CD14-positive monocyte (primary cell): ENCODE measurements around the gene XPR1. TPM values are rescaled to one million over a fixed set of nuclear protein-coding genes. Genes with fewer than 3 reads are reported as not detected.

ENCODE experiments used
- DNase-seq, 3 donors: peaks; one replicate each; pipeline ENCODE4 v3.0.0-alpha.2; 2011 to 2022
- H2AFZ ChIP-seq: 2 replicates; pipeline ENCODE4 v1.6.0; 2012; ENCODE audit warnings: mild to moderate bottlenecking, low read depth, low read length, inconsistent platforms; ENCODE audit not compliant: insufficient read depth, poor library complexity, severe bottlenecking
- H3K27ac ChIP-seq, 2 donors: 1 replicate in 1 of 2; 2 replicates in 1 of 2; pipeline ENCODE4 v1.5.1; 2012 to 2013; ENCODE audit warnings: low read length in 2 of 2, control low read depth in 1 of 2, inconsistent platforms in 1 of 2, low read depth in 1 of 2, mild to moderate bottlenecking in 1 of 2
- H3K27me3 ChIP-seq, 2 donors: one replicate each; pipeline versions ENCODE4 v1.6.0 to v1.6.1; 2011 to 2013; ENCODE audit warnings: low read length in 2 of 2; ENCODE audit not compliant: control insufficient read depth in 2 of 2, insufficient read depth in 2 of 2
- H3K36me3 ChIP-seq, 2 donors: replicated peaks in 1 of 2; 1 replicate in 1 of 2; 2 replicates in 1 of 2; pipeline versions ENCODE4 v1.5.1 to v1.6.1; 2012 to 2013; ENCODE audit warnings: low read length in 2 of 2, control low read depth in 1 of 2, inconsistent platforms in 1 of 2, mild to moderate bottlenecking in 1 of 2; ENCODE audit not compliant: insufficient read depth in 2 of 2, control insufficient read depth in 1 of 2
- H3K4me1 ChIP-seq, 2 donors: 1 replicate in 1 of 2; 2 replicates in 1 of 2; pipeline versions ENCODE4 v1.5.1 to v1.6.1; 2012 to 2013; ENCODE audit warnings: low read length in 2 of 2, control low read depth in 1 of 2, inconsistent platforms in 1 of 2, mild to moderate bottlenecking in 1 of 2, moderate library complexity in 1 of 2; ENCODE audit not compliant: insufficient read depth in 2 of 2, control insufficient read depth in 1 of 2
- H3K4me2 ChIP-seq: replicated peaks from 2 replicates; pipeline ENCODE3; 2012; ENCODE audit warnings: low read length, moderate library complexity, mild to moderate bottlenecking; ENCODE audit not compliant: poor library complexity, severe bottlenecking; ENCODE audit errors: extremely low read depth
- H3K4me3 ChIP-seq, 3 experiments: fragments of 200-600 bp in 1 of 3; sonication (generic) in 1 of 3; replicated peaks in 1 of 3; 1 replicate in 2 of 3; 2 replicates in 1 of 3; pipeline ENCODE4 v1.5.1; 2011 to 2013; ENCODE audit warnings: low read length in 3 of 3, mild to moderate bottlenecking in 3 of 3, control low read depth in 2 of 3, low read depth in 2 of 3, inconsistent platforms in 1 of 3, moderate library complexity in 1 of 3
- H3K79me2 ChIP-seq: 2 replicates; pipeline ENCODE4 v1.6.0; 2012; ENCODE audit warnings: mild to moderate bottlenecking, control low read depth, inconsistent platforms, low read length, moderate library complexity; ENCODE audit not compliant: insufficient read depth
- H3K9ac ChIP-seq: 2 replicates; pipeline ENCODE4 v1.6.0; 2017; ENCODE audit warnings: low read length, mild to moderate bottlenecking; ENCODE audit not compliant: insufficient read depth, poor library complexity, severe bottlenecking
- H3K9me3 ChIP-seq, 2 donors: replicated peaks in 1 of 2; 1 replicate in 1 of 2; 2 replicates in 1 of 2; pipeline versions ENCODE4 v1.5.1 to v1.6.1; 2012 to 2013; ENCODE audit warnings: low read length in 2 of 2, control low read depth in 1 of 2; ENCODE audit not compliant: control insufficient read depth in 1 of 2, insufficient read depth in 1 of 2
- H4K20me1 ChIP-seq: 2 replicates; pipeline ENCODE4 v1.6.0; 2012; ENCODE audit warnings: mild to moderate bottlenecking, low read length, control low read depth, moderate library complexity; ENCODE audit not compliant: insufficient read depth
- H3K27ac Mint-ChIP-seq, 7 donors: one replicate each; pipeline ENCODE4 v1.8.0; 2020; ENCODE audit warnings: mild to moderate bottlenecking in 7 of 7, mixed read lengths in 7 of 7, moderate library complexity in 6 of 7, inconsistent platforms in 2 of 7
- H3K27me3 Mint-ChIP-seq, 3 donors: one replicate each; pipeline ENCODE4 v1.8.0; 2021 to 2022; ENCODE audit warnings: low read depth in 3 of 3, mild to moderate bottlenecking in 3 of 3, mixed read lengths in 3 of 3, moderate library complexity in 3 of 3, inconsistent platforms in 1 of 3
- H3K36me3 Mint-ChIP-seq, 2 donors: one replicate each; pipeline ENCODE4 v1.8.0; 2020; ENCODE audit warnings: mixed read lengths in 2 of 2, inconsistent platforms in 1 of 2, mild to moderate bottlenecking in 1 of 2
- H3K4me1 Mint-ChIP-seq: one replicate; pipeline ENCODE4 v1.8.0; 2020; ENCODE audit warnings: mild to moderate bottlenecking, mixed read lengths
- H3K4me3 Mint-ChIP-seq, 2 donors: one replicate each; pipeline ENCODE4 v1.8.0; 2020; ENCODE audit warnings: mild to moderate bottlenecking in 2 of 2, mixed read lengths in 2 of 2, moderate library complexity in 1 of 2
- H3K9me3 Mint-ChIP-seq, 7 donors: one replicate each; pipeline ENCODE4 v1.8.0; 2020 to 2022; ENCODE audit warnings: mixed read lengths in 7 of 7, mild to moderate bottlenecking in 6 of 7, moderate library complexity in 6 of 7, inconsistent platforms in 2 of 7
- CTCF ChIP-seq: fragments of 200-600 bp; IDR thresholded peaks from one replicate; pipeline ENCODE4 v1.8.0; 2022; ENCODE audit warnings: antibody characterized with exemption, mild to moderate bottlenecking
- WGBS: methylation state at CpG from one replicate; pipeline ENCODE4 v1.1.5; 2013; ENCODE audit warnings: missing lambda C conversion rate; ENCODE audit not compliant: insufficient coverage; 5-methylcytosine and 5-hydroxymethylcytosine counted together
- intact Hi-C, 2 donors: fragments of 100-400 bp; cut with micrococcal nuclease; formaldehyde crosslinking; loops; one replicate each; pipeline versions ENCODE4 v1.15.0 to v1.15.1; 2023
- polyA plus RNA-seq, 3 donors: library from polyadenylated mRNA; depleted of rRNA in 1 of 3; unstranded in 2 of 3; stranded (reverse) in 1 of 3; fragments of 300-500 nt in 2 of 3; fragments of >200 nt in 1 of 3; fragmentation: Illumina TruSeq in 2 of 3; gene quantifications; 1 replicate in 2 of 3; 2 replicates in 1 of 3; pipeline ENCODE4 v1.2.3, GENCODE V29; 2012 to 2021

The XPR1 gene
- polyA plus RNA-seq, 3 donors: 4.7 to 12.5 (median 8.7) TPM

- WGBS: no CpG with 5 or more reads among the region's 2 CpGs
- Histone ChIP-seq H3K9ac (no peak overlapping the region), H3K4me1 (peaks cover 13 to 17% of the 10 kb centered on the region in 2 donors), H3K36me3 (no peaks in the 10 kb centered on the region), H3K27me3 (peaks cover 0 to 2% of the 10 kb centered on the region in 2 donors), H3K4me2 (no peak overlapping the region), H3K79me2 (peaks cover 26% of the 10 kb centered on the region), H4K20me1 (peaks cover 19% of the 10 kb centered on the region), H3K27ac (no peak overlapping the region), H2AFZ (peak overlapping the region; percentile 23), H3K4me3 (no peak overlapping the region), H3K9me3 (no peaks in the 10 kb centered on the region)
- peaks cover 0 to 8% (median 0%) of the 10 kb centered on the region in 7 donors for H3K9me3 Mint-ChIP-seq
- no peaks in the 10 kb centered on the region for H3K36me3 Mint-ChIP-seq
- peaks cover 4% of the 10 kb centered on the region for H3K4me1 Mint-ChIP-seq
- peaks cover 0 to 3% (median 2%) of the 10 kb centered on the region in 3 donors for H3K27me3 Mint-ChIP-seq
- no peak for TF ChIP-seq CTCF
- no peak for DNase-seq
- H3K27ac Mint-ChIP-seq: peak overlapping the region in 4 of 7 donors; percentile 45 to 67 (median 54)
- intact Hi-C loops: loop anchor here in 1 of 2 donors (10.0 kb wide), 1 partner anchor 384 kb away; no protein-coding TSS in a partner anchor
- no peak overlapping the region for H3K4me3 Mint-ChIP-seq
These were observed 1.2 kb upstream of the XPR1 start for GRCh38 chr1:180630408-180631193.

DNA sequence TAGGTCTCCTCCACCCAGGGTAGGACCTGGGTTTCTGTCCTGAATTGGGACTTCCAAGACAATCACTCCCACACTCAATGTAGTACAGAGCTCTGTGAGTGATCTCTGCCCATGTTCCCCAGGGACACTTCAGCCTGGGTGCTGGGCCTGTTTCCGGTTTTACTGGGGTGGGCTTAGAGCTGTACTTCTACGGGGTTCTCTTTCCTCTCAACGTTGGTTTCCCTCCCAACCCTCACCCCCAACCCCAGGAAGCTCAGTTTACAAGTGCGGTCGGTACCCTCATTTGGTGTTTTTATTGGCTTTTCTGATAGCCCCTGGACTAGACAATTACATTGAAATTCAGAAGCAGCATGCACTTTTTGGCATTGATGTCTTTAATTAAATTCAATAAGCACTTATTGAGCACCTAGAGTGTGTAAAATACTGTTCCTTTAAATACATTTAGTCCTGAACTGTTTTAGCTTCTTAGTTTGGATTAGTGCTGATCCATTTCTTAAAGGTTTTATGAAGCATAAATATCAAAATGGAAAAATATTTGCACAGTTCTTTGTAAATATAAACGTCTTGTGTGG is 542 bp upstream of the XPR1 start:
- Histone ChIP-seq H4K20me1 (peaks cover 23% of the 10 kb centered on the region), H2AFZ (no peak overlapping the region), H3K36me3 (no peaks in the 10 kb centered on the region), H3K79me2 (peaks cover 28% of the 10 kb centered on the region), H3K4me3 (no peak overlapping the region), H3K27me3 (no peaks in the 10 kb centered on the region), H3K4me1 (peaks cover 13 to 17% of the 10 kb centered on the region in 2 donors), H3K9me3 (no peaks in the 10 kb centered on the region), H3K4me2 (peak overlapping the region; percentile 87), H3K27ac (peak overlapping the region in 1 of 2 donors; percentile 16), H3K9ac (no peak overlapping the region)
- peaks cover 0 to 3% (median 1%) of the 10 kb centered on the region in 3 donors for H3K27me3 Mint-ChIP-seq
- no CpG with 5 or more reads among the region's 6 CpGs for WGBS
- H3K36me3 Mint-ChIP-seq: no peaks in the 10 kb centered on the region
- no peak for DNase-seq
- no peak for TF ChIP-seq CTCF
- no peak overlapping the region for H3K4me3 Mint-ChIP-seq
- peaks cover 0 to 8% (median 0%) of the 10 kb centered on the region in 7 donors for H3K9me3 Mint-ChIP-seq
- H3K4me1 Mint-ChIP-seq: peaks cover 4% of the 10 kb centered on the region
- intact Hi-C loops: loop anchor here in 1 of 2 donors (10.0 kb wide), 1 partner anchor 384 kb away; no protein-coding TSS in a partner anchor
- H3K27ac Mint-ChIP-seq: peak overlapping the region in 5 of 7 donors; percentile 24 to 90 (median 88)
